GM18951 (cell line): ENCODE data around the gene SHFL.

Source experiments
- POLR2A ChIP-seq: IDR thresholded peaks from 4 replicates; pipeline ENCODE4 v1.6.1; 2011; ENCODE audit warnings: mild to moderate bottlenecking; ENCODE audit not compliant: insufficient read length, insufficient read depth; ENCODE audit errors: extremely low read depth
- in situ Hi-C: fragments of 300-500 bp; cut with MboI; formaldehyde crosslinking; loops from one replicate; pipeline ENCODE4 v1.12.0; 2022; ENCODE audit warnings: low sequenced_read_pairs, mixed read lengths, inconsistent platforms; ENCODE audit not compliant: unreplicated experiment

The SHFL gene

DNA sequence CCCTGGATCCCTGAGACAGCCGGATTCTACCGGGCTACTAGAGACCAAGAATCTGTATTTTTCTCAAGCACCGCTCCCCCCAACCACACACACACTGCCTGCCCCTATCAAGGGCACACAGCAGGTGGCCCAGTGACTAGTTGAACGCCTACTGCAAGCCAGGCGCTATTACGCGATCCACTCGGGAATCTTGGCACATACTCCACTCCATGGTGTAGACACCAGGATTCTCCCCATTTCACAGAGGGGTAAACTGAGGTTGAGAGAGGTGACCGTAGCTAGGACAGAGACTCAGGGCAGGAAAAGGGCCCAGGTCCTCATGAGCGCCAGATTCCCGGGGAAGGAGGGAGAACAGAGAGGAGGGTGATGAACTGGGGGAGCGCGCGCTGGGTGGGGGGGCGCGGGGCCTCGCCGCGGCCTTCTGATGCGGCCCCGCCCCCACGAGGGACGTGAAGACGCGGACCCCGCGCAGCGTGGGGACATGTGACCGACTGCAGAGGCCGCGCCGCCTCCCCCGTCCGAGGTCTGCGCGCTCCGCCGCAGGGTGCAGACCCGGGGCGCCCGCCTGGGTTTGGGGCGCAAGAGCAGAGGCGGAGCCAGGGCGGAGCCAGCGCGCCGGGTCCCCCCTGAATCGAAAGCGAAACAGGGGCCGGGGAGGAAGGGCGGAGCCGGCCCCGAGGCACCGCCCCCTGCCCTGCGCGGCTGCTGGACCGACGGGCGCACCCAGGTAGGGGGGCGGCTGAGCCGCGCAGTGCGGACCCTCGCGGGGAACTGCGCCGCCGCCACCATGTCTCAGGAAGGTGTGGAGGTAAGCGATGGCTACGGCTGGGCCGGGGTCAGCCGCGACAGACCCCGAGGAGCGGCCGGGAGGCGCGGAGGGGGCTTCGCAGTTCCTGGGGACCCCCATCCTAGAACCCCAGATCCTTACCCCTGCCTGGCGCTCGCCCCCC lies at the start of gene SHFL:
Gene SHFL, plus strand, starts transcription at position 677 of the 950 bp plus-strand sequence. Its CDS starts 111 bp downstream, at position 788.
- in situ Hi-C loops, result no loop called here
- peak; percentile 84 for TF ChIP-seq POLR2A

DNA sequence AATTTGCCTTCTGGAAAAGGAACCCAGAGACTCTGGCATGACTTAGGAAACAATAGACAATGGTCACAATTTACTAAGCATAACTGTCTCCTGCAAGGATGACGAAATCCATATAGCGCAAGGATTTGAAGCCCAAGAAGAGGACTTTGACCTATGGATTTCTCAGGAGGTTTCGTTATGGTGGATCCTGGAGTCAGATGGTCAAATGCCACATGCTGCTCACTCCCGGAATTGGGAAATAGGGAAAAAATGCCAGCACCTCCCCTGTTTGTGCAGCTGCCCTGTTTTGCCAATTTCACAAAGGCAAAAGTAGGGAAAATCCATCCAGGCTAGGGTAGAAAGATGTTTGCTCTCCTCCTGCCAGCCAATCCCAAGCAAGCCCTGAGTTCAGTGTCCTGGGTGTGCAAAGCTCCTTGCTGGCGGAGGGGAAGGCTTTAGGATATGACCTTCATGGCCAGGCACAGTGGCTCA lies 49.5 kb upstream of the SHFL start:
- in situ Hi-C loops, result no loop called here
- no peak for TF ChIP-seq POLR2A

DNA sequence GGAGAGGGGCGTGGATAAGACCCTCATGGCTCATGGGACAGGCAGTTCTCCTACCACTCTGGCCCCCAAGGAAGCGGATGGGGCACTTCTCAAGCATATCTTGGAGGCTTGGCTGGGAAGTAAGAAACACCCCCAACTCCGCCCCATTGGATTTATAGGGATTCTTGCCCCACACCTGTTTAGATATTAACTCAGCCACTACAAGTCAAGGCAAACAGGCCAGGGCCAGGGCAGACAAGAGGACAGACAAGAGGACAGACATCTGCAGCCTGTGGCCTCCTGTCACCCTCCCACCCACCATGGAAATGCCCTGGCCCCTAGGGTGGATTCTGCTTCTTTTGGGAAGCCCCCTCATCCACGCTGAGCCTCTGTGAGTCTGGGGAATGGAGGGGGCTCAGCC lies 48.8 kb upstream of the SHFL start:
- in situ Hi-C loops, result no loop called here
- no peak for TF ChIP-seq POLR2A

DNA sequence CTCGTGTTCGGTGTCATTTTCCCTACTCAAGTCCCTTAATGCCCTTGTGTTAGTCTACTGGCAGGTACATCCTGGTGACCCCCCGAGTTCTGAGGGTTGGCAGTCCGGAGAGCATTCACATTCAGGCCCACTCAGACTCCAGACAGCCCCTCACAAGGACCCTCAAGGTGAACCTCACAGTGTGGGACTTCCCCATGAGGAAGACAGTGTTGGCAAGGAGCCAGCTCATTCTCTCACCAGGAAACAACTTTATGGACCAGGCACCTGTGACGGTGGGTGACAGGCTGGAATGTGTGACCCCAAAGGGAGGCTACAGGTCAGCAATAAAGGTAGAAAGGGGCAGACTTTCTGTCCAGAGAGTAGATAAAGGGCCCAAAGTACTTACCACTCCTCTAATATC lies 48.3 kb upstream of the SHFL start:
- in situ Hi-C loops, result no loop called here

DNA sequence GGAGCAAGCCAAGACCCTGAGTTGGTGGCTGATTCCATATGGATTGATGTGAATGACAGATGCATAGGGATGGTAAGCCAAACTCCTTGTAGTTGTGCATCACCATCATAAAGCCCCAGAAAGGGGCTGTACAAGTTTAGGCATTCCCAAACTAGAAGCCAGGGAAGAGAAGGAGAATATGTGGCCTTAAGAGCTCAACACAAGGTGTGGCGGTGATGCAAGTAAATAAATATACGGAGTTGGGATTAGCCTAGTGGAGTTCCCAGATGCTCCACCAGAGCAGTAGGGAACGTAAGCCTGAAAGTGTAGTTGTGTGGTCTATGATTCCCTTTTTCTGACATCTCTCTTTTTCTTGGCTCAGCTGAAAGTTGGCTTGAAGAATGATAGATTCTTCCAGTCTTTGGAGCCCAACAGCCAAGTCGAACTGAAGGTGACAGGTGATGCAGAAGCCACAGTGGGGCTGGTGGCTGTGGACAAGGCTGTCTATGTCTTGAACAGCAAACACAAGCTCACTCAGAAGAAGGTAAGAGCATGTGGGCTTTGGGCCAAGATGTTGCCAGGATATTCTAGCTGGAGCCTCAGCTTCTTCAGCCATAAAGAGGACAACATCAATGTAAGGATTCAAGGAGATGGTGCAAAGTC lies 42.7 kb upstream of the SHFL start:
- no peak for TF ChIP-seq POLR2A
- in situ Hi-C loops, result no loop called here

More for the DNA sequence above, 48.3 kb upstream of the SHFL start:
- no peak for TF ChIP-seq POLR2A

DNA sequence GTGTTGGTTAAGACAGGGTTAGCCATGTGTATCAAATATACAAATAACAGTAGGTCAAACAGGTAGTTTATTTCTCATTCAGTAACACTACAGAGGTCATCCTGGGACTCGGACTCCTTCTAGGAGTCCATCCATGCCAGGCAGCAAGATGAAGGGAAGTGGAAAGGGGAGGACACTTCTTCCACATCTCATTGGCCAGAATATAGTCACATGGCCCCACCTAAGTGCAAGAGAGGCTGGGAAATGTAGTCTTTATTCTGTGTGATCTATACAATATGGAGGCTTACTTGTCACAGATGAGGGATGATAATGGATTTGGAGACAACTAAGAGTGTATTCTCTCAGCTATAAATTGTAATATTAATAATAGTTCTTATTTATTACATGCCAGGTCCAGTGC lies 41.7 kb upstream of the SHFL start:
- in situ Hi-C loops, result no loop called here
- no peak for TF ChIP-seq POLR2A

DNA sequence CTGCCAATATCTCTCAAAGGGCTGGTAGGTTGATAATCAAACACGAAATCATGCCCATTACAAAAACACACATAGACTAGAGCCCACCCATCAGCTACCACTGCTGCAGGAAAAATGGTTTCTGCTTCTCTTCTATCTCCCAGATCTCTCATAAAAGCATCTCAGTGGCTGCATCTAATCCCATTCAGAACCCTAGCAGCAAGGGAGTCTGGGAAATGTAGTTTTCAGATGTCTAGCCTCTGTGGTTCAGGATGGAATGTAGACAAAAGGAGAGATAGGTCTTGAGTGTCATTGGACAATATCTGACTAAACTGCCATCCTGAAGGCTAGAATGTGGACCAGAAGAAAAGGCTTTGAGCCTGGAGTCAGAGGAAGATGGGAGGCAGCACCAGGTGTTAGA lies 40.7 kb upstream of the SHFL start:
- in situ Hi-C loops, result no loop called here
- TF ChIP-seq POLR2A, result no peak

DNA sequence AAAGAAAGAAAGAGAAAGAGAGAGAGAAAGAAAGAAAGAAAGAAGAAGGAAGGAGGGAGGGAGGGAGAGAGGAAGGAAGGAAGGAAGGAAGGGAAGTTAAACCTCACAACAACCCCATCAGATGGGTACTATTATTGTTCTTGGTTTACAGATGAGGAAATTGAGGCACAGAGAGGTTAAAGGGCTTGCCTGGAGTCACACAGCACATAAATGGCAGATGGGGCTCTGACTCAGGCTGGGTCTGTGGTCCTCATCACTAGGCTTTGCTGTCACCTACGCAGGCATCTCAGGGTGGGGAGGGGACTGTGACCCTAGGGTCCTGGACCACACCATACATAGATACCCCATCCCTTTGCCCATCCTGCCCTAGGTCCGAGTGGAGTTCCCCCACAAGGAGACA lies 36.5 kb upstream of the SHFL start:
- no peak for TF ChIP-seq POLR2A
- in situ Hi-C loops, result no loop called here

DNA sequence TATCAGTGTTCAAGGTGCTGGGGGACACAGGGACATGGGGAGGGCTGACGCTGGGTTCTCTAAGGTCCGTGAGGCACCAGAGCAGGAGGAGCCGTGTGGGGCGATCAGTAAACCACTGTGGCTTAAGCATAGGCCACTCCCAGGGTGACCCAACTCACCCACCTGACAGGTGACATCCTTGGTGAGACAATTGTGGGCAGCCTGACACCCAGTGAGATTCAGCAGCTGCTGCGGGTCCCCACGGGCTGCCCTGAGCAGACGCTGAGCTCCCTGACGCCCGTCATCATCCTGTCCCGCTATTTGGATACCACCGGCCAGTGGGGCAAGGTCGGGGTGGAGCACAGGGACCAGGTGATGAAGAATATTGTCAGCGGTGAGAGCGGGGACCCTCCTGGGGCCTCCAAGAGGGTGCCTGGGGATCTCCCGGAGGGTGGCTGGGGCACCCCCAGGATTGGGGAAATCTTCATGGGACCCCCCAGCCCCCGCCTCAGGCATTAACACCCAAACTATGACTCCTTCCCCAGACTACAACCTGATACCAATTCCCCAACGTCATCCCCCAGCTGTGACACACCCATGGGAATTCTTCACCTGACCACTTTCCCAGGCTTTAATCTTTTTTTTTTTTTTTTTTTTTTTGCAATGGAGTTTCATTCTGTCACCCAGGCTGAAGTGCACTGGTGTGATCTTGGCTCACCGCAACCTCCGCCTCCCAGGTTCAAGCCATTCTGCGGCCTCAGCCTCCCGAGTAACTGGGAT lies 33.3 kb upstream of the SHFL start:
- TF ChIP-seq POLR2A, result no peak
- in situ Hi-C loops, result no loop called here

DNA sequence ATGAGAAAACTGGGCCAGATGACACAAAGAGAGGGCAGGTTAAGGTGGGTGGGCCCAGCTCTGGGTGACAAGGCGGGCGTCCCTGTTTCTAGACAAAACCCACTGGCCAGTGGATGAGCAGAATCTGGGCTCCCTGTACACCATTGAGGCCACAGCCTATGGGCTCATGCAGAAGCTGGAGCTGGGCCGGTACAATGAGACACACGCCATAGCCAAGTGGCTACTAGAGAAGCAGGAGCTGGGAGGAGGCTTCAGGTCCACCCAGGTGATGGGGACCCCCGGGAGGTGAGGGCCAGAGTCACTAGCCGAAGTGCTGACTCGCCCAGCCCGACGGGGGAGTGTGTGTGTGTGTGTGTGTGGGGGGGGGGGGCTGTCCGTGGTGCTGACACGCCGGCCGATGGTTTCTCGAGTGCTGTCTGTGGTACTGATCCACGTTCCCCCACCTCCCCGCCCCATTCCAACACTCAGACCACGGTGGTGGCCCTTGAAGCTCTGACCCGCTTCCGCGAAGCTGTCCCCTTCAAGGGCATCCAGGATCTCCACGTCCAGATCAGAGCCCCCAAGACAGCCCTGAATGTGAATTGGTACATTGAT lies 24.3 kb upstream of the SHFL start:
- TF ChIP-seq POLR2A, result no peak
- in situ Hi-C loops, result no loop called here

DNA sequence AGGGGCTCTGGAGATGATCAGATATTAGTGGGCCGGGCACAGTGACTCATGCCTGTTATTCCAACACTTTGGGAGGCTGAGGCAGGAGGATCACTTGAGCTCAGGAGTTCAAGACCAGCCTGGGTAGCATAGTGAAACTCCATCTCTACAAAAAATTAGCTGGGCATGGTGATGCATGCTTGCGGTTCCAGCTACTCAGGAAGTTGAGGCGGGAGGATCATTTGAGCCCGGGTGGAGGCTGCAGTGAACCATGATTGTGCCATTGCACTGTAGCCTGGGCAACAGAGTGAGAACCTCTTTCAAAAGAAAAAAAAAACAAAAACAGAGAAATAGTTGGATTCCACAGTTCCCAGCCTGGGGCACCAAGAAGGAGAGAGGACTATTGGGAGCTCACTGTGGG lies 17.9 kb upstream of the SHFL start:
- no peak for TF ChIP-seq POLR2A
- in situ Hi-C loops, result no loop called here

DNA sequence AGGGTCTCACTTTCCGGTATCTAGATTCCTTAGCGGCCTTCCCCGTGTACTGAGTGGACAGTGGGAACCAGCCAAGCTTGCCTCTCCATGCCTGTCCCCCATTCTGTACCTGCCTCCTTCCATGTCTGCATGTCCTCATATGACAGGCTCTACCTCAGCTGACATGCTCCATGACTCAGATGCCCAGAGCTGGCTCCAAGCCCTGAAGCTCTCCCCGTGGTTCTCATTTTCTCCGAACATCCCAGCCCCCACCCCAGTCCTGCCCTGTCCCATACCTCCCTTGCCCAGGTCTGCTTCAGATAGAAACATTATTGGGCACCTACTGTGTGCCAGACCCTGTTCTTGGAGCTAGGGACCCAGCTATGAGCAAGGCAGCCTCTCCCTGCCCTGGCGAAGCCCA lies 17.1 kb upstream of the SHFL start:
- in situ Hi-C loops, result no loop called here
- no peak for TF ChIP-seq POLR2A
